Activated gamma-delta T cell treated with anti-CD3 and anti-CD28 coated beads, Interleukin-2, amount 50 U/mL, for 16 hours (primary cell): ENCODE results near the gene SLIT1.

Experiments used
- DNase-seq: peaks from one replicate; pipeline ENCODE4 v3.0.0-alpha.2; 2020; ENCODE audit warnings: low read depth

SLIT1 gene

GRCh38 chr10:97000487-97001182, 185.1 kb downstream of the SLIT1 start:
- no peak for DNase-seq

GRCh38 chr10:96999987-97000386, 185.8 kb downstream of the SLIT1 start:
- no peak for DNase-seq

- DNase-seq, result no peak
These were observed 186.4 kb downstream of the SLIT1 start for GRCh38 chr10:96999337-96999736.

GRCh38 chr10:96998329-96998888, 187.3 kb downstream of the SLIT1 start:
- no peak for DNase-seq

- DNase-seq, result no peak
These were observed 189.3 kb downstream of the SLIT1 start for GRCh38 chr10:96996275-96996965.

GRCh38 chr10:96995851-96996250, 189.9 kb downstream of the SLIT1 start:
- DNase-seq, result no peak

DNA sequence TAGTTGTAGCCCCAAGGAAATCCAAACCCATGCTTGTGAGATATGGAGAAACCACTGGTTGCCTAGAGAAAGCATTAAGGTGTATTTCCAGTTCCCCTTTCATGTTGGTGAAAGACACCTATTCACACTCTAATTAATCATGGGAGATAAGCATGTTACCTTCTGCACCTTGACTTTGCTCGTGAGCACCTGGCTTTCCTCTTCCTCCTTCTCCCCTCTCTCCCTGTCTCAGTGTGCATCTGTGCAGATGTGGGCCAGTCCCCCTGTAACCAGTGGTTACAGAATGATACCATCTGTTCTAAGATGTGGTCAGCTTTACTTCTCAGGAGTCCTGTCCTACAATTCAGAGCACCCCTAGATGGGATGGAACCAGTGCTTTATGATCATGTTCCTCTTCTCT, 193.0 kb downstream of the SLIT1 start:
- DNase-seq, result no peak

DNA sequence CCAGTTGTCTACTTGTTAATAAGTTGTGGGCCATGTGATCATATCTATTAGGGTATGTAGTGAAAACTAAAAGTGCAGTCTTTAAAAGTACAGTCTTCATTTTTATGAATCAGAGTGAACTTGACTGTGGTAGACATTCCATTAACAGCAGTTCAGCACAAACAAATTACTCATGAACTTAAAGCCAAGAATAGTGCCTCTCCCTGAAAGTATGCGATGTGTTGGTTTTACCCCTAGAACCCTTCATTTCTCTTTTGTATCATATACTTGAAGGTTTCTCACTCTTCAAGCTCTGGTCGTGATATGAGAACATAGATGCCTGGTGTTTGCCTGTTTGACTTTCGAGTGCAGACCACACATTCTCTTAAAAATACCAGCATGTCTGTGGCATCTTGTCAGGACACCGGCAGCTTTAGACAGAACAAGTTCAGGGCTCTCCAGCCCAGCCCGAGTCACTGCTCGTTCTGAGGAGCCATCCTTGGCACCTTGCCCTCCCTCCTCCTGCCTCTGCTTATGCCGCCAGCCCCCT, 194.4 kb downstream of the SLIT1 start:
- DNase-seq, result no peak

- no peak for DNase-seq
These were observed 197.3 kb downstream of the SLIT1 start for GRCh38 chr10:96988426-96988825.

GRCh38 chr10:96987842-96988175, 197.9 kb downstream of the SLIT1 start:
- DNase-seq, result no peak

GRCh38 chr10:96987141-96987841, 198.5 kb downstream of the SLIT1 start:
- DNase-seq, result no peak

GRCh38 chr10:96986200-96986856, 199.4 kb downstream of the SLIT1 start:
- no peak for DNase-seq

DNA sequence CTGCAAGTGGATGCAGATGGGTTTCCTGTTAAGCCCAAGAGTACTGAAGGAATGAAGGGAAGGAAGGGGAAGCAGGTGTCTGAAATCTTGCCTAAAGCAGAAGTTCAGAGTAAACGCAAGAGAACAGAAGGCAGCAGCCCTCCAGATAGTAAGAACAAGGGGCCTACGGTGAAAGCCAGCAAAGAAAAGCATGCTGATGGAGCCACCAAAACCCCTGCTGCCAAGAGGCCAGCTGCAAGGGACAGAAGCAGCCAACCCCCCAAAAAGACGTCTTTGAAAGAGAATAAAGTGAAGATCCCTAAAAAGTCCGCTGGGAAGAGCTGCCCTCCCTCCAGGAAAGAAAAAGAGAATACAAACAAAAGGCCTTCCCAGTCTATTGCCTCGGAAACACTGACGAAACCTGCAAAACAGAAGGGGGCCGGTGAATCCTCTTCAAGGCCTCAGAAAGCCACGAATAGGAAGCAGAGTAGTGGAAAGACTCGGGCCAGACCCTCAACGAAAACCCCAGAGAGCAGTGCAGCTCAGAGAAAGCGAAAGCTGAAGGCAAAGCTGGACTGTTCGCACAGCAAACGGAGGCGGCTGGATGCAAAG, 201.1 kb downstream of the SLIT1 start:
- no peak for DNase-seq

DNA sequence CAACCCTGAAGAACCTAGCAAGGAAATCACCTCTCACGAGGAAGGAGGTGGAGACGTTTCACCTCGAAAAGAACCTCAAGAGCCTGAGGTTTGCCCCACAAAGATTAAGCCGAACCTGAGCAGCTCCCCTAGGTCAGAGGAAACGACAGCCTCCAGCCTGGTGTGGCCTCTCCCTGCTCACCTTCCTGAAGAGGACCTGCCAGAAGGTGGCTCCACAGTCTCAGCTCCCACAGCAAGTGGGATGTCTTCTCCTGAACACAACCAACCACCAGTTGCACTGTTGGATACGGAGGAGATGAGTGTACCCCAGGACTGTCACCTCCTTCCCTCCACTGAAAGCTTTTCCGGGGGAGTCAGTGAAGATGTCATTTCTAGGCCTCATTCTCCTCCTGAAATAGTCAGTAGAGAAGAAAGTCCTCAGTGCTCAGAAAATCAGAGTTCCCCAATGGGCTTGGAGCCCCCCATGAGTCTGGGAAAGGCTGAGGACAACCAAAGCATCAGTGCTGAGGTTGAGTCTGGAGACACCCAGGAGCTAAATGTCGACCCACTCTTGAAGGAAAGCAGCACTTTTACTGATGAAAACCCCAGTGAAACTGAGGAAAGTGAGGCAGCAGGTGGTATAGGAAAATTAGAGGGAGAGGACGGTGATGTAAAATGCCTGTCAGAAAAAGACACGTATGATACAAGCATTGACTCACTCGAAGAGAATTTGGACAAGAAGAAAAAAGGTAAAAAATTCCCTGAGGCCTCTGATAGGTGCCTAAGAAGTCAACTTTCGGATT, 203.4 kb downstream of the SLIT1 start:
- DNase-seq, result no peak

DNA sequence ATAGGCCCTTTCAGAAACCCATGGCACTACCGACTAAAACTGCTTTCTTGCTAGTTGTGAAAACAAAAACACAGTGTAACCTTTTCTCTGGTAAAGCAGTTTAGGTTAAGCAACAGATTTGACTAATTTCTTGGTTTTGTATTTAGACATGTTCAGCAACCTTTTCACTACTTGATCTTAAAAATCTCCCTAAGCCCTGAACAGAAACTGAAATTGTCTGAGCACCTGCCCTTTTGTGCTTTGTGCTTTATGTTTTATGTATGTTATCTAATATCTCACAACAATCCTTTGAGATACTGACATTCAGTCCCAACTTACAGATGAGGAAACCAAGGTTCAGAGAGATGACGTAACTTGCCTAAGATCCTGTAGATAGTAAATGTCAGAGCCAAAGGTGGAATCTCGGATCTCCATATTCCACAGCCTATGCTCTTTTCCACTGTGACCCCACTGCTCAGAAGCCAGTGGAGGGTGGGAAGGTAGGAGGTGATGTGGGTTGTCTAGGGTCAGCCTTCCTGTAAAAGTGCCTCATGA, 207.1 kb downstream of the SLIT1 start:
- no peak for DNase-seq

DNA sequence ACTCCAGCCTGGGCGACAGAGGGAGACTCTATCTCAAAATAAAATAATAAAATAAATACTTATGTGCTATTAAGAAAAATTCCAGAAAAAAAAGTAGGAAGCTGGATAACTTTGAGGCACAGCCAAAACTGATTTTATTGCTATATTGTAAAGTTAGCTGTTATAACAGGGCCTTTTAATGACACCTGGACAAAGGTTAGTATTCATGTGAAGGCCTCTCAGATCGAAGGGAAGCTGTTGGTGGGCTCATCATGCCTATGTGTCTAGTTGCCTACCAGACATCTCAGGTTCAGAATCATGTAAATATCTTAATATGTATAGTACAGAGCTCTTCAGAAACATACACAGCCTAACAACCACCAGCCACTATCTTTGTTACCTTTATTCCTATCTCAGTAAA, 210.6 kb downstream of the SLIT1 start:
- no peak for DNase-seq

- DNase-seq, result no peak
These were observed 211.7 kb downstream of the SLIT1 start for GRCh38 chr10:96973809-96974747.

DNA sequence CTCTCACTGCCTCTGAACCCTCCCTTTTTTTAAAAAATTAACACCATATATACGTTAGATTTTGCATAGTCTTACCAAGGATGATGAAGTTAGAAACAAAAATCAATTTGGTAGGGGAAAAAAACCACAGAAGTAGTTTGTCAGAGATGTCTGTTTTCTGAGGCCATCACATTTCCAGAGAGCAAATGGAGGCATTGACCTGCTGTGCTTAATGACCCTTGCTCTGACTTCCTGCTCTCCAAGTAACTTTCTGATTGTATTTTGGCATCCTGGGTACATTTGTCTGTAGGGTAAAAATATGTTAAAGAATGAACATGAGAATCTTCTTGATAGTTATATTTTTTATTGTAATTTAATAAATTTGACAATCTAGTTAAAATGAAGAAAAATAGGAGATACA, 213.5 kb downstream of the SLIT1 start:
- no peak for DNase-seq

DNA sequence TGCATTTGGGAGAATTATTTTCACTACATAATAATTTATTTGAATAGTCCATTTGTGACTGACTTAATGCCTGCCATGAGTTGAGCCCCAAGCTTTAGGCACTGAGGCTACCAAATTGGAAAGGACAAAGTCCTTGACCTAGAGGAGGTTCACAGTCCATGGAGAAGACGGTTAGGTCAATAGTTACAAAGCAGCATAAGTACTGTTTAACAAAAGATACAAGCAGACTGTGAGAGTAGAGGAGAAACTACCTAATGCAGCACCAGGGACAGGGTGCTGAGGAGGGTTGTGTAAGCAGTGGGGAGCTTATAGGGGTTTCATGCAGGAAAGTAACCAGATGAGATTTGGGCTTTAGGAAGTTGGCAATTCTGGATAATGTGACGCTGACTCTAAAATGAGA, 214.4 kb downstream of the SLIT1 start:
- no peak for DNase-seq
